HepG2 (cell line): ENCODE results near the gene PRCD. TPM values are rescaled to one million over a fixed set of nuclear protein-coding genes. Genes with fewer than 3 reads are reported as not detected.

Source experiments
- AHDC1 ChIP-seq: sonication (generic); formaldehyde crosslinking; IDR thresholded peaks from 2 replicates; pipeline ENCODE4 v1.5.1; 2020; ENCODE audit warnings: mild to moderate bottlenecking, missing genetic modification reagents, borderline replicate concordance
- CBX1 ChIP-seq: IDR thresholded peaks from one replicate; pipeline ENCODE4 v1.6.1; 2016; ENCODE audit warnings: antibody characterized with exemption, low read depth
- GPN1 ChIP-seq: sonication (generic); formaldehyde crosslinking; IDR thresholded peaks from 2 replicates; pipeline ENCODE4 v1.5.1; 2020; ENCODE audit warnings: missing genetic modification reagents, borderline replicate concordance
- GTF3A ChIP-seq: sonication (generic); formaldehyde crosslinking; conservative IDR thresholded peaks from 2 replicates; pipeline ENCODE4 v1.4.0; 2020; ENCODE audit warnings: mild to moderate bottlenecking, missing genetic modification reagents
- HNF1B ChIP-seq: sonication (generic); formaldehyde crosslinking; IDR thresholded peaks from 2 replicates; pipeline ENCODE4 v1.5.1; 2020; ENCODE audit warnings: mild to moderate bottlenecking, moderate library complexity, missing genetic modification reagents
- JUND ChIP-seq: sonication (generic); formaldehyde crosslinking; IDR thresholded peaks from 2 replicates; pipeline ENCODE4 v1.8.0; 2022; ENCODE audit warnings: mild to moderate bottlenecking, missing genetic modification reagents
- KDM1A ChIP-seq: IDR thresholded peaks from 2 replicates; pipeline ENCODE4 v1.6.1; 2016; ENCODE audit warnings: missing compliant biosample characterization
- PAF1 ChIP-seq: IDR thresholded peaks from 2 replicates; pipeline ENCODE4 v1.6.1; 2016; ENCODE audit warnings: missing genetic modification reagents, missing compliant biosample characterization
- POLR2A ChIP-seq, 2 experiments: IDR thresholded peaks; 2 replicates each; pipeline ENCODE4 v1.6.1; 2011; ENCODE audit warnings: low read depth in 2 of 2, low read length in 2 of 2, mild to moderate bottlenecking in 1 of 2, moderate library complexity in 1 of 2; ENCODE audit not compliant: insufficient read depth in 1 of 2
- SRSF1 ChIP-seq: fragments of 200-400 bp; formaldehyde crosslinking; optimal IDR thresholded peaks from 2 replicates; pipeline ENCODE3; 2017; ENCODE audit warnings: mild to moderate bottlenecking, low read depth, low read length, moderate library complexity
- U2AF2 ChIP-seq: fragments of 200-400 bp; formaldehyde crosslinking; IDR thresholded peaks from 2 replicates; pipeline ENCODE4 v1.6.1; 2017; ENCODE audit warnings: low read depth, mild to moderate bottlenecking, low read length
- ZNF124 ChIP-seq: sonication (generic); formaldehyde crosslinking; IDR thresholded peaks from 2 replicates; pipeline ENCODE4 v1.4.0; 2020; ENCODE audit warnings: missing genetic modification reagents
- ZNF138 ChIP-seq: sonication (generic); formaldehyde crosslinking; IDR thresholded peaks from 2 replicates; pipeline ENCODE4 v1.5.0; 2020; ENCODE audit warnings: mild to moderate bottlenecking, low read depth, missing genetic modification reagents
- ZNF142 ChIP-seq: sonication (generic); formaldehyde crosslinking; IDR thresholded peaks from 2 replicates; pipeline ENCODE4 v1.4.0; 2020; ENCODE audit warnings: missing genetic modification reagents
- ZNF143 ChIP-seq: sonication (generic); formaldehyde crosslinking; IDR thresholded peaks from 2 replicates; pipeline ENCODE4 v1.4.0; 2020; ENCODE audit warnings: missing genetic modification reagents
- ZNF549 ChIP-seq: sonication (generic); formaldehyde crosslinking; IDR thresholded peaks from 2 replicates; pipeline ENCODE4 v1.5.0; 2020; ENCODE audit warnings: missing genetic modification reagents
- polyA plus RNA-seq, 8 experiments: library from polyadenylated mRNA; depleted of rRNA in 3 of 8; stranded (reverse) in 7 of 8; unstranded in 1 of 8; fragments of >200 nt; fragmentation: Illumina TruSeq in 4 of 8; extraction: Trizol in 4 of 8; gene quantifications; 2 replicates each; pipeline versions ENCODE4 v1.2.1 to v1.2.3, GENCODE V29; 2011 to 2016; ENCODE audit warnings: low read depth in 4 of 8, missing spikeins in 1 of 8, mixed read lengths in 1 of 8; ENCODE audit not compliant: insufficient read depth in 1 of 8
- total RNA-seq, 5 experiments: library from RNA; depleted of rRNA; stranded (reverse); fragments of >200 nt; fragmentation: Illumina TruSeq; extraction: Trizol; gene quantifications; 2 replicates each; pipeline ENCODE4 v1.2.3, GENCODE V29; 2016; ENCODE audit warnings: low read depth in 1 of 5
- TF ChIP-seq, protein P1 (sequence below): sonication (generic); formaldehyde crosslinking; IDR thresholded peaks from 2 replicates; pipeline ENCODE4 v1.4.0; 2020; ENCODE audit warnings: missing genetic modification reagents

Gene PRCD
- total and polyA plus RNA-seq, 2 of the 13 experiments (the other 11 are each of a cell fraction or from before 2014, with no cell fraction given): 0.51 TPM; not detected in 1

DNA sequence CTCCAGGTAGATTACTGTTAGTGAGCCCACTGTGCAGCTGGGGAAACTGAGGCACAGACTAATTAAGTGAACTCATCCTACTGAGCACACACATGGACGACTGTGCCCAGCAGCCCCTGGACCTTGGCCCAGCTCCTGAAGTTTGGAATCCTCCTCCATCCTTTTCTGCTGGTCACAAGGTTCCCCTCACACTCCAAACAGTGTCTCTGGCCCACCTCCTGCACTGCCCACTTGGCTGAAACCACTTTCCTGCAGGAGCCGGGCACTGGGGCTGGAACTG, 42.2 kb upstream of the PRCD start (continued):
- TF ChIP-seq HNF1B (no peak), AHDC1 (CRISPR knock-in tag) (peak; percentile 6; the same call in 1 of the 2 replicates), JUND (CRISPR knock-in tag) (no peak), ZNF138 (CRISPR knock-in tag) (0 out of 2 replicates have a peak, but pooled peaks have one; percentile 1), CBX1 (no peak), ZNF124 (CRISPR knock-in tag) (no peak), POLR2A (IDR thresholded peaks at IDR 0.05; ENCODE audit: insufficient read depth in 1 of 2, low read depth in 2 of 2, low read length in 2 of 2) (no peak), ZNF143 (no peak), GPN1 (CRISPR knock-in tag) (no peak), ZNF549 (CRISPR knock-in tag) (no peak), PAF1 (CRISPR knock-in tag) (no peak), GTF3A (CRISPR knock-in tag) (0 out of 2 replicates have a peak, but pooled peaks have one; percentile 5), SRSF1 (no peak), ZNF142 (CRISPR knock-in tag) (no peak), U2AF2 (no peak), KDM1A (no peak)
- TF ChIP-seq, protein P1, sequence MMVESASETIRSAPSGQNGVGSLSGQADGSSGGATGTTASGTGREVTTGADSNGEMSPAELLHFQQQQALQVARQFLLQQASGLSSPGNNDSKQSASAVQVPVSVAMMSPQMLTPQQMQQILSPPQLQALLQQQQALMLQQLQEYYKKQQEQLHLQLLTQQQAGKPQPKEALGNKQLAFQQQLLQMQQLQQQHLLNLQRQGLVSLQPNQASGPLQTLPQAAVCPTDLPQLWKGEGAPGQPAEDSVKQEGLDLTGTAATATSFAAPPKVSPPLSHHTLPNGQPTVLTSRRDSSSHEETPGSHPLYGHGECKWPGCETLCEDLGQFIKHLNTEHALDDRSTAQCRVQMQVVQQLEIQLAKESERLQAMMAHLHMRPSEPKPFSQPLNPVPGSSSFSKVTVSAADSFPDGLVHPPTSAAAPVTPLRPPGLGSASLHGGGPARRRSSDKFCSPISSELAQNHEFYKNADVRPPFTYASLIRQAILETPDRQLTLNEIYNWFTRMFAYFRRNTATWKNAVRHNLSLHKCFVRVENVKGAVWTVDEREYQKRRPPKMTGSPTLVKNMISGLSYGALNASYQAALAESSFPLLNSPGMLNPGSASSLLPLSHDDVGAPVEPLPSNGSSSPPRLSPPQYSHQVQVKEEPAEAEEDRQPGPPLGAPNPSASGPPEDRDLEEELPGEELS: no peak
